SU-DHL-6 (cell line): Measurements from ENCODE around the gene TREX2.

Experiments used
- H2AFZ ChIP-seq: fragments of 200-600 bp; sonication (generic); 2 replicates; pipeline ENCODE4 v1.6.1; 2014; ENCODE audit warnings: low read depth, mild to moderate bottlenecking, moderate library complexity, mixed read lengths, antibody characterized with exemption, low read length; ENCODE audit not compliant: severe bottlenecking
- H3F3A ChIP-seq: fragments of 200-600 bp; shearing (Covaris generic); 2 replicates; pipeline ENCODE4 v1.6.0; 2016; ENCODE audit warnings: antibody characterized with exemption, mild to moderate bottlenecking; ENCODE audit not compliant: insufficient read depth
- H3K27ac ChIP-seq: fragments of 200-600 bp; sonication (generic); 2 replicates; pipeline ENCODE4 v1.5.1; 2016; ENCODE audit warnings: low read depth, mild to moderate bottlenecking, low read length, moderate library complexity, mixed read lengths
- H3K27me3 ChIP-seq: fragments of 200-600 bp; sonication (generic), shearing (Covaris generic); 2 replicates; pipeline ENCODE4 v1.6.0; 2014; ENCODE audit warnings: mild to moderate bottlenecking, low read length
- H3K36me3 ChIP-seq: fragments of 200-600 bp; sonication (generic); 2 replicates; pipeline ENCODE4 v1.6.1; 2014; ENCODE audit warnings: mild to moderate bottlenecking, low read length, mixed read lengths
- H3K4me2 ChIP-seq: fragments of 300-600, 200-600 bp; shearing (Covaris generic), sonication (generic); 2 replicates; pipeline ENCODE4 v1.6.0; 2014; ENCODE audit warnings: low read length, low read depth, mild to moderate bottlenecking; ENCODE audit not compliant: poor library complexity, severe bottlenecking
- H3K4me3 ChIP-seq: fragments of 200-600 bp; sonication (generic); 2 replicates; pipeline ENCODE4 v1.5.1; 2014; ENCODE audit warnings: antibody characterized with exemption, low read length, mild to moderate bottlenecking, mixed read lengths; ENCODE audit not compliant: insufficient read depth, poor library complexity, severe bottlenecking
- H3K79me2 ChIP-seq: fragments of 200-600 bp; sonication (generic); 2 replicates; pipeline ENCODE4 v1.6.1; 2014; ENCODE audit warnings: mild to moderate bottlenecking, low read length, moderate library complexity; ENCODE audit not compliant: insufficient read depth
- H3K9ac ChIP-seq: fragments of 200-600 bp; sonication (generic); 2 replicates; pipeline ENCODE4 v1.7.0; 2014; ENCODE audit warnings: mild to moderate bottlenecking, low read length
- H3K9me2 ChIP-seq: fragments of 200-600 bp; sonication (generic); replicated peaks from 2 replicates; pipeline ENCODE4 v1.6.1; 2014; ENCODE audit warnings: low read length; ENCODE audit not compliant: insufficient read depth
- H3K9me3 ChIP-seq: fragments of 200-600 bp; sonication (generic); 2 replicates; pipeline ENCODE4 v1.6.1; 2014; ENCODE audit warnings: low read length, mixed read lengths; ENCODE audit not compliant: insufficient read depth
- H4K20me1 ChIP-seq: fragments of 200-600 bp; sonication (generic); 2 replicates; pipeline ENCODE4 v1.6.1; 2014; ENCODE audit warnings: low read depth, mild to moderate bottlenecking, antibody characterized with exemption, low read length, moderate library complexity, mixed read lengths
- CTCF ChIP-seq: fragments of 200-600 bp; sonication (generic); IDR thresholded peaks from one replicate; pipeline ENCODE4 v1.5.1; 2017; ENCODE audit warnings: antibody characterized with exemption, mild to moderate bottlenecking, low read length, moderate library complexity; ENCODE audit not compliant: insufficient read depth, poor library complexity, severe bottlenecking
- EZH2phosphoT487 ChIP-seq: fragments of 200-600 bp; sonication (generic), shearing (Covaris generic); conservative IDR thresholded peaks from 2 replicates; pipeline ENCODE4 v1.6.1; 2018; ENCODE audit warnings: mild to moderate bottlenecking, antibody characterized with exemption, low read length, moderate library complexity, mixed read lengths

TREX2 gene

DNA sequence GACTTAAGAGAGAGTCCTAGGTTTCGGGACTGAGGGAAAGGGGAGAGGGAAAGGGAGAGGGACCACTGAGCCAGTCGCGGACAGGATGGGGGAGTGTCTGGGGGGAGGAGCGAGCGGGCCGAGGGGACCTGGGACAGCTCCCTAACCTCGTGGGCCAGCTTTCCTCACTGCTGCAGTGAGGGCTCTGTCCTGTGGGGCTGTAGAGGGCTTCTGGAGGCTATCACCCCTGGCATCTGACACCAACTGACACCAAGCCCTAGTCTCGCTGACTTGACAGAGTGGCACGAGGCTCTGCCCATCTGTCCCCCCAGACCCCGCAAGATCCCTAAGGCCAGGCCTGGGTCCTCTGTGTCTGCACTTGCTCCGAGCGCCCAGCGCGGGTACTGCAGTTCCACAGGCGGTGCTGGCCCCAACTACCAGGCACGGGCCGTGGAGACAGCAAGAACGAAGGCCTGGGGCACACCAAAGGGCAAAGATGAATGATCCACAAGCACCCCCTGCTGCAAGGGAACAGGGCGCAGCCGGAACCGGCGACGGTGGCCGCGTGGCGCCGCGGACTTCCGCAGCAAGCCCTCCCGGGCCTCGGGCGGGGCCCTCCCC lies 24.1 kb upstream of the TREX2 start:
- no peaks in the 10 kb centered on the region for H3F3A ChIP-seq
- H3K9me3 ChIP-seq, result no peaks in the 10 kb centered on the region

GRCh38 chrX:153468008-153468580 lies 22.2 kb upstream of the TREX2 start:
- TF ChIP-seq EZH2phosphoT487 (no peak), CTCF (no peak)
- H2AFZ ChIP-seq, result no peak overlapping the region
- H3K27ac ChIP-seq, result no peak overlapping the region
- no peak overlapping the region for H3K4me2 ChIP-seq
- no peaks in the 10 kb centered on the region for H3F3A ChIP-seq
- H3K9me2 ChIP-seq, result no peaks in the 10 kb centered on the region
- no peak overlapping the region for H3K9ac ChIP-seq
- H3K79me2 ChIP-seq, result peaks cover 11% of the 10 kb centered on the region
- H3K9me3 ChIP-seq, result no peaks in the 10 kb centered on the region
- no peak overlapping the region for H3K4me3 ChIP-seq
- H4K20me1 ChIP-seq, result no peaks in the 10 kb centered on the region
- H3K27me3 ChIP-seq, result no peaks in the 10 kb centered on the region
- no peaks in the 10 kb centered on the region for H3K36me3 ChIP-seq

More for the DNA sequence above, 24.1 kb upstream of the TREX2 start:
- Histone ChIP-seq H3K9ac (peak overlapping the region; percentile 93), H2AFZ (peak overlapping the region; percentile 68), H3K4me3 (peak overlapping the region; percentile 91), H3K79me2 (peaks cover 11% of the 10 kb centered on the region), H3K27ac (no peak overlapping the region), H3K9me2 (no peaks in the 10 kb centered on the region), H3K27me3 (no peaks in the 10 kb centered on the region), H3K36me3 (no peaks in the 10 kb centered on the region), H3K4me2 (peak overlapping the region; percentile 91), H4K20me1 (no peaks in the 10 kb centered on the region)
- TF ChIP-seq CTCF (no peak), EZH2phosphoT487 (no peak)

- TF ChIP-seq CTCF, result no peak
- no peak for TF ChIP-seq EZH2phosphoT487
- no peak overlapping the region for H3K27ac ChIP-seq
- H2AFZ ChIP-seq, result no peak overlapping the region
- H3K36me3 ChIP-seq, result no peaks in the 10 kb centered on the region
- no peak overlapping the region for H3K9ac ChIP-seq
- H3K9me2 ChIP-seq, result no peaks in the 10 kb centered on the region
- H3K4me2 ChIP-seq, result no peak overlapping the region
- no peaks in the 10 kb centered on the region for H3F3A ChIP-seq
- no peaks in the 10 kb centered on the region for H3K27me3 ChIP-seq
- H3K4me3 ChIP-seq, result no peak overlapping the region
- H3K9me3 ChIP-seq, result no peaks in the 10 kb centered on the region
- H3K79me2 ChIP-seq, result peaks cover 11% of the 10 kb centered on the region
- no peaks in the 10 kb centered on the region for H4K20me1 ChIP-seq
Measured at GRCh38 chrX:153465691-153466380, 20.0 kb upstream of the TREX2 start.
